Gastroesophageal sphincter (tissue), 4 donors: ENCODE results near the gene BCAS3. TPM values are rescaled to one million over a fixed set of nuclear protein-coding genes. Genes with fewer than 3 reads are reported as not detected.

Source experiments
- ATAC-seq: fragments of 150-250 bp; one replicate; pipeline ENCODE4 v1.9.1; 2016; ENCODE audit warnings: mild to moderate bottlenecking, moderate library complexity
- H3K27ac ChIP-seq, 4 donors: fragments of 200-600 bp; sonication (generic) in 3 of 4; 1 replicate in 3 of 4; 2 replicates in 1 of 4; pipeline ENCODE4 v1.5.1; 2016 to 2019
- H3K27me3 ChIP-seq: fragments of 200-600 bp; sonication (generic); one replicate; pipeline ENCODE4 v1.5.1; 2019
- H3K36me3 ChIP-seq, 2 donors: fragments of 200-600 bp; sonication (generic); one replicate each; pipeline ENCODE4 v1.5.1; 2019; ENCODE audit warnings: control low read depth in 1 of 2
- H3K4me1 ChIP-seq, 3 donors: fragments of 200-600 bp; sonication (generic); 1 replicate in 2 of 3; 2 replicates in 1 of 3; pipeline ENCODE4 v1.5.1; 2016 to 2019; ENCODE audit warnings: control low read depth in 2 of 3
- H3K4me3 ChIP-seq, 2 donors: fragments of 200-600 bp; sonication (generic); one replicate each; pipeline ENCODE4 v1.5.1; 2019; ENCODE audit warnings: mild to moderate bottlenecking in 1 of 2, moderate library complexity in 1 of 2
- H3K9me3 ChIP-seq, 3 donors: fragments of 200-600 bp; sonication (generic); one replicate each; pipeline ENCODE4 v1.5.1; 2017 to 2019; ENCODE audit warnings: control low read depth in 2 of 3
- EP300 ChIP-seq: sonication (generic); formaldehyde crosslinking; IDR thresholded peaks from one replicate; pipeline ENCODE4 v1.6.1; 2017; ENCODE audit warnings: antibody characterized with exemption, mild to moderate bottlenecking
- POLR2A ChIP-seq, 2 donors: fragments of 450-650 bp; IDR thresholded peaks; one replicate each; pipeline ENCODE4 v1.6.1; 2017; ENCODE audit warnings: antibody characterized with exemption in 2 of 2, mild to moderate bottlenecking in 2 of 2, moderate library complexity in 1 of 2
- POLR2AphosphoS5 ChIP-seq: sonication (generic); formaldehyde crosslinking; IDR thresholded peaks from one replicate; pipeline ENCODE4 v1.6.1; 2017; ENCODE audit warnings: antibody characterized with exemption
- WGBS, 2 donors: methylation state at CpG; one replicate each; pipeline ENCODE4 v1.1.5; 2018; ENCODE audit warnings: low coverage in 1 of 2; 5-methylcytosine and 5-hydroxymethylcytosine counted together
- total RNA-seq, 4 donors: library from RNA; depleted of rRNA; stranded (reverse); fragments of >200 nt; gene quantifications; one replicate each; pipeline ENCODE4 v1.1.0, GENCODE V29; 2016
- TF ChIP-seq, protein P1 (sequence below), 4 experiments: fragments of 200-600 bp in 2 of 4; fragments of 450-650 bp in 2 of 4; sonication (generic) in 1 of 4; IDR thresholded peaks; one replicate each; pipeline ENCODE4 v1.5.1; 2017 to 2019; ENCODE audit warnings: antibody characterized with exemption in 4 of 4, mild to moderate bottlenecking in 2 of 4, moderate library complexity in 2 of 4

BCAS3 gene
- total RNA-seq, 4 donors from 2014 or later, result 18.8 to 37.0 (median 34.5) TPM

DNA sequence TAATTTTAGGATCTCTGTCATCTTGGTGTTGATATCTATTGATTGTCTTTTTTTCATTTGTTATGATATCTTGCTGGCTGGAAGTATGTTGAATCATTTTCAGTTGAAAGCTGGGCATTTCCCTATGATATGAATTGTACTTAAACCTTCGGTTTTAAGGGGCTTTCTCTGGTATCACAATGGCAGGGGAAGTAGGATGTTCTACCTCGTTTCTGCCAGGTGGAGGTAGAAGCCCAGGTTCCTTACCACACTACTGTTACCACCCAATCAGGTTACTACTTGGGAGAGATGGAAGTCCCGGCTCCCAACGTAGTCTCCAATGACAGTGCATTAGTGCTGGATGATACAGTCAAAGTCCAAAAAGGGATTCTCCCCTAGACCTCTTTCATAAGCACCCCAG is 440.3 kb downstream of the BCAS3 start:
- Histone ChIP-seq H3K9me3 (peaks cover 0 to 13% (median 0%) of the 10 kb centered on the region in 3 donors), H3K27ac (no peak overlapping the region), H3K36me3 (no peaks in the 10 kb centered on the region), H3K4me3 (no peak overlapping the region), H3K4me1 (no peaks in the 10 kb centered on the region), H3K27me3 (no peaks in the 10 kb centered on the region)
- 96% methylated on average over 3 of the region's 4 CpGs; no CpG with 5 or more reads in 1 of the 2 donors for WGBS, 2 donors
- TF ChIP-seq, protein P1, sequence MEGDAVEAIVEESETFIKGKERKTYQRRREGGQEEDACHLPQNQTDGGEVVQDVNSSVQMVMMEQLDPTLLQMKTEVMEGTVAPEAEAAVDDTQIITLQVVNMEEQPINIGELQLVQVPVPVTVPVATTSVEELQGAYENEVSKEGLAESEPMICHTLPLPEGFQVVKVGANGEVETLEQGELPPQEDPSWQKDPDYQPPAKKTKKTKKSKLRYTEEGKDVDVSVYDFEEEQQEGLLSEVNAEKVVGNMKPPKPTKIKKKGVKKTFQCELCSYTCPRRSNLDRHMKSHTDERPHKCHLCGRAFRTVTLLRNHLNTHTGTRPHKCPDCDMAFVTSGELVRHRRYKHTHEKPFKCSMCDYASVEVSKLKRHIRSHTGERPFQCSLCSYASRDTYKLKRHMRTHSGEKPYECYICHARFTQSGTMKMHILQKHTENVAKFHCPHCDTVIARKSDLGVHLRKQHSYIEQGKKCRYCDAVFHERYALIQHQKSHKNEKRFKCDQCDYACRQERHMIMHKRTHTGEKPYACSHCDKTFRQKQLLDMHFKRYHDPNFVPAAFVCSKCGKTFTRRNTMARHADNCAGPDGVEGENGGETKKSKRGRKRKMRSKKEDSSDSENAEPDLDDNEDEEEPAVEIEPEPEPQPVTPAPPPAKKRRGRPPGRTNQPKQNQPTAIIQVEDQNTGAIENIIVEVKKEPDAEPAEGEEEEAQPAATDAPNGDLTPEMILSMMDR (IDR thresholded peaks at IDR 0.05), result no peak
- TF ChIP-seq EP300, result no peak
- TF ChIP-seq POLR2A (IDR thresholded peaks at IDR 0.05), result no peak
- no peak for TF ChIP-seq POLR2AphosphoS5
- ATAC-seq, result no peak

DNA sequence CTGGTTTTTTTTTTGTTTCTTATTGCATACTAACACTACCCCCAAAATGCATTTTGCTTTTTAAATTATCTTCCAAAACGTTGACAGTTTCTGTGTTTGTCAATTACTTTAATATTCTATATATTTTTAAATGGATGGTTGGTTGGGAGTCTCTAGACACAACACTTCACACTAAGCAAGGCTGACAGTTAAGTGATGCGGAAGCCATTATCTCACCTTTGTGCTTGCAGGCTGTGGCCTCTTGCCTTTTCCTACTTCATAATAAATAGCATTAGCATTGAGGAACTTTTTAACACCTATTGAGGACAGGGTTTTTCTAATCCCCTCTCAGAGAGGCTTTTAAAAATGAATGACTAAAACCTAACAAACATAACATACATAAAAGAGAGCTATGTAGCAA is 441.2 kb downstream of the BCAS3 start:
- WGBS, 2 donors, result 78 to 95% methylated on average over 2 of the region's 2 CpGs
- Histone ChIP-seq H3K9me3 (peaks cover 0 to 13% (median 0%) of the 10 kb centered on the region in 3 donors), H3K4me1 (no peaks in the 10 kb centered on the region), H3K36me3 (no peaks in the 10 kb centered on the region), H3K4me3 (no peak overlapping the region), H3K27ac (no peak overlapping the region), H3K27me3 (no peaks in the 10 kb centered on the region)
- no peak for TF ChIP-seq EP300
- no peak for TF ChIP-seq POLR2AphosphoS5
- TF ChIP-seq, protein P1 (IDR thresholded peaks at IDR 0.05), result no peak
- TF ChIP-seq POLR2A (IDR thresholded peaks at IDR 0.05), result no peak
- ATAC-seq, result no peak

DNA sequence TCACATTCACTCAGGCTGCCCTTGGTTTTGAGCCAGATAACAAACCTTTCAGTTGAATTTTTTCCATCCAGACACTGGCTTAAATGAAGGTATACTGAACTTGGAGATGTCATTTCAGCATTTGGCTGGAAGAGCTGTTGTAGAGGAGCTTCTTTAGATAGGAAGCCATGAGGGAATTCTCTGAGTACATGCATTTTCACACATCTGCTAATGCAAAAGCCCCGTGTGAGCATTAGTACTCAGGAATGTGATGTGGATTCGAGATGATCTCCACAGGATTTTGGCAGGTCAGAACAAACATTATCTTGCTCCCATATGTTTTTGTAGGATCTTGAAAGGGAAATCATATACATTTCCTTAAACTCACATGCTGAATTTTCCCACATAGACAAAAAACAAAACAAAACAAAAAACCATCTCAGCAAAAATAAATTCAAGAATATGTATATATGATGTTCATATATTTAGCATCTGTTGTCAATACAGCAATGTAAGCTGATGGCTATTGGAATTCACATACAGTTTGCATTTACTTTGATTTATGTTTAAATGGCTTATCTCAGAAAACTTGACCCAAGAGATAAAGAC is 444.8 kb downstream of the BCAS3 start:
- Histone ChIP-seq H3K9me3 (peaks cover 0 to under 1% (median 0%) of the 10 kb centered on the region in 3 donors), H3K36me3 (no peaks in the 10 kb centered on the region), H3K27me3 (no peaks in the 10 kb centered on the region), H3K27ac (no peak overlapping the region), H3K4me3 (no peak overlapping the region), H3K4me1 (peaks cover 0 to 6% (median 0%) of the 10 kb centered on the region in 3 donors)
- 22 to 49% methylated on average over 1 to 2 of the region's 2 CpGs for WGBS, 2 donors
- no peak for ATAC-seq
- TF ChIP-seq EP300 (no peak), POLR2AphosphoS5 (no peak), POLR2A (IDR thresholded peaks at IDR 0.05) (no peak)
- TF ChIP-seq, protein P1 (IDR thresholded peaks at IDR 0.05), result no peak

DNA sequence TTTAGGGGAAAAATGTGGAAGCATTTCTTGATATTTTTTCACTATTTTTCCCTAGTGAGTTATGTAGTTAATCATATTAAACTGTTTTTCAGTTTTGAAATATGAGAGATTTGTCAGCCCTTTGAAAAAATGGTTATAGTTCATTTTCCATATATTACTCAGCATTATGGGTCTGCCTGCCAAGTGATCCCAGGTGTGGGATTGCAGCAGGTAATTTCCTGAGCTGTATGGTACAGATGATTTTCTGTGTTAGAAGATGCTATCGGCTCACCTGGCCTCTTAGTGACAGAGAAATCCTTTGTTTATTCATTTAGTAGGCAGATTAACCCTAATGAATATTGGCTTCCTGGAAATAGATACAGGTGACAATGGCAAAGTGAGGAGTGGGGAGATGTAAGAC is 446.9 kb downstream of the BCAS3 start:
- no peaks in the 10 kb centered on the region for H3K36me3 ChIP-seq
- no peak overlapping the region for H3K27ac ChIP-seq
- no peak overlapping the region for H3K4me3 ChIP-seq
- no peak for TF ChIP-seq EP300
- TF ChIP-seq POLR2A (IDR thresholded peaks at IDR 0.05), result no peak
- no peak for TF ChIP-seq POLR2AphosphoS5
- no peaks in the 10 kb centered on the region for H3K27me3 ChIP-seq
- no peak for ATAC-seq
- WGBS, 2 donors, result 100% methylated on average over 1 of the region's 1 CpG; no CpG with 5 or more reads in 1 of the 2 donors
- peaks cover 0 to 16% (median 0%) of the 10 kb centered on the region in 3 donors for H3K4me1 ChIP-seq
- no peaks in the 10 kb centered on the region for H3K9me3 ChIP-seq

- peaks cover 0 to 30% (median 0%) of the 10 kb centered on the region in 3 donors for H3K4me1 ChIP-seq
- H3K4me3 ChIP-seq, result no peak overlapping the region
- WGBS, 2 donors, result 42 to 53% methylated on average over 11 of the region's 11 CpGs
- no peak overlapping the region for H3K27ac ChIP-seq
- H3K9me3 ChIP-seq, result no peaks in the 10 kb centered on the region
- ATAC-seq, result no peak
- H3K27me3 ChIP-seq, result no peaks in the 10 kb centered on the region
- no peak for TF ChIP-seq EP300
- TF ChIP-seq POLR2A (IDR thresholded peaks at IDR 0.05), result no peak
- no peak for TF ChIP-seq POLR2AphosphoS5
- TF ChIP-seq, protein P1 (IDR thresholded peaks at IDR 0.05), result no peak
- no peaks in the 10 kb centered on the region for H3K36me3 ChIP-seq
Measured at GRCh38 chr17:61126473-61127249, 449.0 kb downstream of the BCAS3 start.
